ENCODE results near the gene C1QL4.
"Not testable (repeated sequence)": the region's sequence is repeated elsewhere in the genome, so short reads cannot be mapped to it uniquely, and the experiment has no call there.

C1QL4 gene

GRCh38 chr12:49322708-49323523 is 14.1 kb downstream of the C1QL4 start, which contains the start of gene TROAP:
TSS of gene TROAP (plus strand) at chr12:49323255. CDS start at chr12:49323609, 354 bp downstream.
- Histone ChIP-seq H3K36me3 (ENCODE audit: control insufficient read depth in 2 of 2, insufficient read depth in 2 of 2, low read length in 2 of 2) (no peaks in the 10 kb centered on the region), H3K27me3 (ENCODE audit: control insufficient read depth in 1 of 2, insufficient read depth in 2 of 2, low read length in 2 of 2) (no peaks in the 10 kb centered on the region), H3K9me3 (ENCODE audit: control insufficient read depth in 2 of 2, low read length in 2 of 2) (no peaks in the 10 kb centered on the region), H3K9ac (ENCODE audit: low read length in 2 of 2) (peak within 1 kb of the TSS; percentile 65 to 73), H3K4me3 (ENCODE audit: low read length in 2 of 2) (peak within 1 kb of the TSS; percentile 59 to 84), H3K4me1 (ENCODE audit: control insufficient read depth, insufficient read depth, low read length) (peaks cover 15% of the 10 kb centered on the region), H3K27ac (ENCODE audit: low read length) (no peak within 1 kb of the TSS)

GRCh38 chr12:49322367-49322707 is 14.7 kb downstream of the C1QL4 start:
- Histone ChIP-seq H3K4me3 (ENCODE audit: low read length in 2 of 2) (peak overlapping the region; percentile 59 to 84), H3K9me3 (ENCODE audit: control insufficient read depth in 2 of 2, low read length in 2 of 2) (no peaks in the 10 kb centered on the region), H3K27me3 (ENCODE audit: control insufficient read depth in 1 of 2, insufficient read depth in 2 of 2, low read length in 2 of 2) (no peaks in the 10 kb centered on the region), H3K9ac (ENCODE audit: low read length in 2 of 2) (peak overlapping the region; percentile 65 to 73), H3K27ac (ENCODE audit: low read length) (no peak overlapping the region), H3K4me1 (ENCODE audit: control insufficient read depth, insufficient read depth, low read length) (peaks cover 15% of the 10 kb centered on the region), H3K36me3 (ENCODE audit: control insufficient read depth in 2 of 2, insufficient read depth in 2 of 2, low read length in 2 of 2) (no peaks in the 10 kb centered on the region)

- H3K9me3 ChIP-seq (ENCODE audit: control insufficient read depth in 2 of 2, low read length in 2 of 2); H3K27ac ChIP-seq (ENCODE audit: low read length); H3K27me3 ChIP-seq (ENCODE audit: control insufficient read depth in 1 of 2, insufficient read depth in 2 of 2, low read length in 2 of 2); H3K36me3 ChIP-seq (ENCODE audit: control insufficient read depth in 2 of 2, insufficient read depth in 2 of 2, low read length in 2 of 2); H3K4me3 ChIP-seq (ENCODE audit: low read length in 2 of 2); H3K9ac ChIP-seq (ENCODE audit: low read length in 2 of 2): not testable (repeated sequence)
- H3K4me1 ChIP-seq (ENCODE audit: control insufficient read depth, insufficient read depth, low read length), result peaks cover 15% of the 10 kb centered on the region
Observed at GRCh38 chr12:49320411-49321103, 16.4 kb downstream of the C1QL4 start.

- not testable (repeated sequence) for H3K27ac ChIP-seq (ENCODE audit: low read length); H3K9me3 ChIP-seq (ENCODE audit: control insufficient read depth in 2 of 2, low read length in 2 of 2); H3K9ac ChIP-seq (ENCODE audit: low read length in 2 of 2); H3K36me3 ChIP-seq (ENCODE audit: control insufficient read depth in 2 of 2, insufficient read depth in 2 of 2, low read length in 2 of 2); H3K4me3 ChIP-seq (ENCODE audit: low read length in 2 of 2); H3K4me1 ChIP-seq (ENCODE audit: control insufficient read depth, insufficient read depth, low read length); H3K27me3 ChIP-seq (ENCODE audit: control insufficient read depth in 1 of 2, insufficient read depth in 2 of 2, low read length in 2 of 2)
Observed at GRCh38 chr12:49317118-49317517, 19.9 kb downstream of the C1QL4 start.

GRCh38 chr12:49314811-49315210 is 22.2 kb downstream of the C1QL4 start:
- Histone ChIP-seq H3K9ac (ENCODE audit: low read length in 2 of 2) (no peak overlapping the region), H3K9me3 (ENCODE audit: control insufficient read depth in 2 of 2, low read length in 2 of 2) (no peaks in the 10 kb centered on the region), H3K4me3 (ENCODE audit: low read length in 2 of 2) (no peak overlapping the region), H3K27ac (ENCODE audit: low read length) (no peak overlapping the region), H3K27me3 (ENCODE audit: control insufficient read depth in 1 of 2, insufficient read depth in 2 of 2, low read length in 2 of 2) (peaks cover 0 to 2% of the 10 kb centered on the region in 2 donors), H3K4me1 (ENCODE audit: control insufficient read depth, insufficient read depth, low read length) (no peaks in the 10 kb centered on the region), H3K36me3 (ENCODE audit: control insufficient read depth in 2 of 2, insufficient read depth in 2 of 2, low read length in 2 of 2) (no peaks in the 10 kb centered on the region)

GRCh38 chr12:49310451-49311000 is 26.5 kb downstream of the C1QL4 start:
- not testable (repeated sequence) for H3K4me1 ChIP-seq (ENCODE audit: control insufficient read depth, insufficient read depth, low read length)

GRCh38 chr12:49309386-49309785 is 27.6 kb downstream of the C1QL4 start:
- Histone ChIP-seq H3K9me3 (ENCODE audit: control insufficient read depth in 2 of 2, low read length in 2 of 2) (no peaks in the 10 kb centered on the region), H3K36me3 (ENCODE audit: control insufficient read depth in 2 of 2, insufficient read depth in 2 of 2, low read length in 2 of 2) (no peaks in the 10 kb centered on the region), H3K4me1 (ENCODE audit: control insufficient read depth, insufficient read depth, low read length) (no peaks in the 10 kb centered on the region), H3K9ac (ENCODE audit: low read length in 2 of 2) (no peak overlapping the region), H3K27ac (ENCODE audit: low read length) (no peak overlapping the region), H3K27me3 (ENCODE audit: control insufficient read depth in 1 of 2, insufficient read depth in 2 of 2, low read length in 2 of 2) (no peaks in the 10 kb centered on the region), H3K4me3 (ENCODE audit: low read length in 2 of 2) (no peak overlapping the region)

More at GRCh38 chr12:49310451-49311000, 26.5 kb downstream of the C1QL4 start:
- H3K27me3 ChIP-seq (ENCODE audit: control insufficient read depth in 1 of 2, insufficient read depth in 2 of 2, low read length in 2 of 2); H3K36me3 ChIP-seq (ENCODE audit: control insufficient read depth in 2 of 2, insufficient read depth in 2 of 2, low read length in 2 of 2); H3K9me3 ChIP-seq (ENCODE audit: control insufficient read depth in 2 of 2, low read length in 2 of 2); H3K27ac ChIP-seq (ENCODE audit: low read length); H3K4me3 ChIP-seq (ENCODE audit: low read length in 2 of 2); H3K9ac ChIP-seq (ENCODE audit: low read length in 2 of 2): not testable (repeated sequence)

GRCh38 chr12:49305762-49306510 is 31.1 kb downstream of the C1QL4 start:
- Histone ChIP-seq H3K9me3 (ENCODE audit: control insufficient read depth in 2 of 2, low read length in 2 of 2) (no peaks in the 10 kb centered on the region), H3K27ac (ENCODE audit: low read length) (no peak overlapping the region), H3K27me3 (ENCODE audit: control insufficient read depth in 1 of 2, insufficient read depth in 2 of 2, low read length in 2 of 2) (peaks cover 2 to 7% of the 10 kb centered on the region in 2 donors), H3K9ac (ENCODE audit: low read length in 2 of 2) (no peak overlapping the region), H3K4me3 (ENCODE audit: low read length in 2 of 2) (no peak overlapping the region), H3K4me1 (ENCODE audit: control insufficient read depth, insufficient read depth, low read length) (no peaks in the 10 kb centered on the region), H3K36me3 (ENCODE audit: control insufficient read depth in 2 of 2, insufficient read depth in 2 of 2, low read length in 2 of 2) (no peaks in the 10 kb centered on the region)

GRCh38 chr12:49304161-49304560 is 32.8 kb downstream of the C1QL4 start:
- Histone ChIP-seq H3K9me3 (ENCODE audit: control insufficient read depth in 2 of 2, low read length in 2 of 2) (no peaks in the 10 kb centered on the region), H3K27ac (ENCODE audit: low read length) (no peak overlapping the region), H3K4me1 (ENCODE audit: control insufficient read depth, insufficient read depth, low read length) (no peaks in the 10 kb centered on the region), H3K4me3 (ENCODE audit: low read length in 2 of 2) (no peak overlapping the region), H3K9ac (ENCODE audit: low read length in 2 of 2) (no peak overlapping the region), H3K36me3 (ENCODE audit: control insufficient read depth in 2 of 2, insufficient read depth in 2 of 2, low read length in 2 of 2) (no peaks in the 10 kb centered on the region), H3K27me3 (ENCODE audit: control insufficient read depth in 1 of 2, insufficient read depth in 2 of 2, low read length in 2 of 2) (peaks cover 3 to 8% of the 10 kb centered on the region in 2 donors)

- Histone ChIP-seq H3K9me3 (ENCODE audit: control insufficient read depth in 2 of 2, low read length in 2 of 2) (no peaks in the 10 kb centered on the region), H3K4me3 (ENCODE audit: low read length in 2 of 2) (no peak overlapping the region), H3K27me3 (ENCODE audit: control insufficient read depth in 1 of 2, insufficient read depth in 2 of 2, low read length in 2 of 2) (peaks cover 23 to 26% of the 10 kb centered on the region in 2 donors), H3K4me1 (ENCODE audit: control insufficient read depth, insufficient read depth, low read length) (peaks cover 6% of the 10 kb centered on the region), H3K36me3 (ENCODE audit: control insufficient read depth in 2 of 2, insufficient read depth in 2 of 2, low read length in 2 of 2) (no peaks in the 10 kb centered on the region), H3K27ac (ENCODE audit: low read length) (no peak overlapping the region), H3K9ac (ENCODE audit: low read length in 2 of 2) (no peak overlapping the region)
Observed at GRCh38 chr12:49301760-49302159, 35.2 kb downstream of the C1QL4 start.
